Esophagus muscularis mucosa (tissue), 4 donors: ENCODE data around the gene DCDC2. TPM values are rescaled to one million over a fixed set of nuclear protein-coding genes. Genes with fewer than 3 reads are reported as not detected.

Source experiments
- DNase-seq: peaks from one replicate; pipeline ENCODE4 v3.0.0-alpha.2; 2017; ENCODE audit errors: extremely low spot score
- H3K27ac ChIP-seq, 4 donors: fragments of 200-600 bp; sonication (generic); replicated peaks in 1 of 4; 1 replicate in 3 of 4; 2 replicates in 1 of 4; pipeline ENCODE4 v1.5.1; 2016 to 2019; ENCODE audit warnings: mild to moderate bottlenecking in 1 of 4
- H3K27me3 ChIP-seq, 4 donors: fragments of 200-600 bp; sonication (generic); one replicate each; pipeline versions ENCODE4 v1.5.1 to v1.6.0; 2016 to 2019
- H3K36me3 ChIP-seq, 4 donors: fragments of 200-600 bp; sonication (generic); one replicate each; pipeline ENCODE4 v1.5.1; 2016 to 2019
- H3K4me1 ChIP-seq, 4 donors: fragments of 200-600 bp; sonication (generic); one replicate each; pipeline ENCODE4 v1.5.1; 2016 to 2019
- H3K4me3 ChIP-seq, 4 donors: fragments of 200-600 bp; sonication (generic); 1 replicate in 2 of 4; 2 replicates in 2 of 4; pipeline ENCODE4 v1.5.1; 2016 to 2019; ENCODE audit warnings: mild to moderate bottlenecking in 4 of 4, moderate library complexity in 1 of 4
- H3K9me3 ChIP-seq, 4 donors: fragments of 200-600 bp; sonication (generic); 1 replicate in 3 of 4; 2 replicates in 1 of 4; pipeline ENCODE4 v1.5.1; 2016 to 2019
- CTCF ChIP-seq, 3 experiments: fragments of 200-600 bp in 2 of 3; fragments of 450-650 bp in 1 of 3; sonication (generic) in 2 of 3; IDR thresholded peaks; one replicate each; pipeline ENCODE4 v1.5.1; 2017 to 2019; ENCODE audit warnings: antibody characterized with exemption in 3 of 3, mild to moderate bottlenecking in 2 of 3, moderate library complexity in 1 of 3
- EP300 ChIP-seq: sonication (generic); formaldehyde crosslinking; IDR thresholded peaks from one replicate; pipeline ENCODE4 v1.6.1; 2017; ENCODE audit warnings: antibody characterized with exemption
- POLR2A ChIP-seq: fragments of 450-650 bp; IDR thresholded peaks from one replicate; pipeline ENCODE4 v1.6.1; 2017; ENCODE audit warnings: antibody characterized with exemption, moderate library complexity, mild to moderate bottlenecking, low read depth
- POLR2AphosphoS5 ChIP-seq, 2 donors: sonication (generic); formaldehyde crosslinking; IDR thresholded peaks; one replicate each; pipeline ENCODE4 v1.6.1; 2017; ENCODE audit warnings: antibody characterized with exemption in 2 of 2
- WGBS: methylation state at CpG from one replicate; pipeline ENCODE4 v1.1.5; 2018; 5-methylcytosine and 5-hydroxymethylcytosine counted together
- intact Hi-C: fragments of 100-400 bp; cut with DNase I; formaldehyde crosslinking; loops from one replicate; pipeline ENCODE4 v1.15.1; 2023
- total RNA-seq, 4 donors: library from RNA; depleted of rRNA; stranded (reverse); fragments of >200 nt; gene quantifications; one replicate each; pipeline versions ENCODE4 v1.1.0 to v1.2.1, GENCODE V29; 2016

The DCDC2 gene
- total RNA-seq, 4 donors from 2014 or later = not detected

- no peaks in the 10 kb centered on the region for H3K27me3 ChIP-seq
- TF ChIP-seq EP300 (no peak), CTCF (IDR thresholded peaks at IDR 0.05) (no peak), POLR2AphosphoS5 (IDR thresholded peaks at IDR 0.05) (no peak), POLR2A (no peak)
- no peak for DNase-seq
- WGBS = 88% methylated on average over 1 of the region's 1 CpG
- no peaks in the 10 kb centered on the region for H3K9me3 ChIP-seq
- no peaks in the 10 kb centered on the region for H3K36me3 ChIP-seq
- no peaks in the 10 kb centered on the region for H3K4me1 ChIP-seq
- intact Hi-C loops = no loop called here
- no peak overlapping the region for H3K4me3 ChIP-seq
- no peak overlapping the region for H3K27ac ChIP-seq
These were observed 24.3 kb upstream of the DCDC2 start for GRCh38 chr6:24382220-24382540.

GRCh38 chr6:24381476-24382219 lies 23.8 kb upstream of the DCDC2 start:
- Histone ChIP-seq H3K36me3 (no peaks in the 10 kb centered on the region), H3K27me3 (no peaks in the 10 kb centered on the region), H3K4me1 (no peaks in the 10 kb centered on the region), H3K27ac (no peak overlapping the region), H3K9me3 (no peaks in the 10 kb centered on the region), H3K4me3 (no peak overlapping the region)
- TF ChIP-seq POLR2A (no peak), CTCF (IDR thresholded peaks at IDR 0.05) (no peak), EP300 (no peak), POLR2AphosphoS5 (IDR thresholded peaks at IDR 0.05) (no peak)
- DNase-seq = no peak
- 93% methylated on average over 4 of the region's 4 CpGs for WGBS
- intact Hi-C loops = no loop called here

- H3K4me1 ChIP-seq = no peaks in the 10 kb centered on the region
- H3K4me3 ChIP-seq = no peak overlapping the region
- TF ChIP-seq POLR2A (no peak), POLR2AphosphoS5 (IDR thresholded peaks at IDR 0.05) (no peak), CTCF (IDR thresholded peaks at IDR 0.05) (no peak), EP300 (no peak)
- no peaks in the 10 kb centered on the region for H3K36me3 ChIP-seq
- no peaks in the 10 kb centered on the region for H3K9me3 ChIP-seq
- 78% methylated on average over 1 of the region's 1 CpG for whole genome bisulfite sequencing
- H3K27ac ChIP-seq = no peak overlapping the region
- H3K27me3 ChIP-seq = no peaks in the 10 kb centered on the region
- no peak for DNase-seq
- intact Hi-C loops = no loop called here
These were observed 20.7 kb upstream of the DCDC2 start for GRCh38 chr6:24378473-24379097.

GRCh38 chr6:24376871-24377270 lies 19.0 kb upstream of the DCDC2 start:
- Histone ChIP-seq H3K4me1 (no peaks in the 10 kb centered on the region), H3K27ac (no peak overlapping the region), H3K36me3 (no peaks in the 10 kb centered on the region), H3K4me3 (no peak overlapping the region), H3K27me3 (no peaks in the 10 kb centered on the region), H3K9me3 (no peaks in the 10 kb centered on the region)
- DNase-seq = no peak
- intact Hi-C loops = no loop called here
- WGBS = 56% methylated on average over 4 of the region's 4 CpGs
- TF ChIP-seq POLR2AphosphoS5 (IDR thresholded peaks at IDR 0.05) = no peak
- TF ChIP-seq POLR2A = no peak
- TF ChIP-seq CTCF (IDR thresholded peaks at IDR 0.05) = no peak
- no peak for TF ChIP-seq EP300
